ENCODE measurements around the gene PSMD11.

PSMD11 gene

GRCh38 chr17:32486111-32486700 lies 41.9 kb downstream of the PSMD11 start (continued):
- peak; percentile 48; the same call in 1 of the 2 replicates for TF ChIP-seq ZBTB20 (tag by site-specific recombination; IDR thresholded peaks at IDR 0.05)
- no peak for TF ChIP-seq ZNF548 (tag by site-specific recombination; IDR thresholded peaks at IDR 0.05)
- TF ChIP-seq INSM2 (tag by site-specific recombination; IDR thresholded peaks at IDR 0.05) = no peak
- TF ChIP-seq ZBTB8A (tag by site-specific recombination; IDR thresholded peaks at IDR 0.05) = peak; percentile 80
- no peak for TF ChIP-seq GLI4 (tag by site-specific recombination; IDR thresholded peaks at IDR 0.05)
- TF ChIP-seq ZNF335 (tag by site-specific recombination; conservative IDR thresholded peaks at IDR 0.05) = peak; percentile 51
- TF ChIP-seq ZNF221 (tag by site-specific recombination; IDR thresholded peaks at IDR 0.05; ENCODE audit: borderline replicate concordance) = no peak
- TF ChIP-seq HOXC10 (CRISPR knock-in tag; IDR thresholded peaks at IDR 0.05) = 0 out of 2 replicates have a peak, but pooled peaks have one; percentile 51
- TF ChIP-seq ZNF341 (tag by site-specific recombination; IDR thresholded peaks at IDR 0.05; ENCODE audit: low read depth) = no peak
- no peak for TF ChIP-seq SP3 (tag by site-specific recombination; IDR thresholded peaks at IDR 0.05)
- TF ChIP-seq ZNF670 (tag by site-specific recombination; IDR thresholded peaks at IDR 0.05; ENCODE audit: low read depth) = no peak
- TF ChIP-seq ZFHX2 (tag by site-specific recombination; conservative IDR thresholded peaks at IDR 0.05) = no peak; the same call in 1 of the 2 replicates
- no peak for TF ChIP-seq HIC1 (tag by site-specific recombination; IDR thresholded peaks at IDR 0.05)
- no peak for TF ChIP-seq ZNF514 (tag by site-specific recombination; IDR thresholded peaks at IDR 0.05)
- TF ChIP-seq ZNF423 (tag by site-specific recombination; IDR thresholded peaks at IDR 0.05) = no peak
- TF ChIP-seq GLI2 (tag by site-specific recombination; IDR thresholded peaks at IDR 0.05; ENCODE audit: borderline replicate concordance, low read depth) = no peak
- TF ChIP-seq ZNF214 (tag by site-specific recombination; IDR thresholded peaks at IDR 0.05; ENCODE audit: borderline replicate concordance) = no peak
- 0 out of 2 replicates have a peak, but pooled peaks have one; percentile 34 for TF ChIP-seq ZNF600 (tag by site-specific recombination; IDR thresholded peaks at IDR 0.05)
- TF ChIP-seq ZNF146 (tag by site-specific recombination; IDR thresholded peaks at IDR 0.05) = no peak
- no peak for TF ChIP-seq ZNF37A (tag by site-specific recombination; IDR thresholded peaks at IDR 0.05)
- peak; percentile 94 for TF ChIP-seq TCF7L2 (IDR thresholded peaks at IDR 0.05; ENCODE audit: borderline replicate concordance, low read depth, low read length)
- no peak for TF ChIP-seq SP7 (tag by site-specific recombination; IDR thresholded peaks at IDR 0.05)
- no peak for TF ChIP-seq ZBTB17 (tag by site-specific recombination; IDR thresholded peaks at IDR 0.05)
- TF ChIP-seq ATF2 (tag by site-specific recombination; IDR thresholded peaks at IDR 0.05; ENCODE audit: low read depth) = no peak
- TF ChIP-seq ZNF266 (tag by site-specific recombination; IDR thresholded peaks at IDR 0.05; ENCODE audit: low read depth) = no peak
- no peak for TF ChIP-seq PRDM6 (tag by site-specific recombination; IDR thresholded peaks at IDR 0.05)
- 0 out of 2 replicates have a peak, but pooled peaks have one; percentile 37 for TF ChIP-seq ZNF692 (tag by site-specific recombination; IDR thresholded peaks at IDR 0.05)
